GM21526 (cell line): ENCODE measurements around the gene MLH3.

Experiments
- ATAC-seq: cut with Tn5 transposase; IDR thresholded peaks from one replicate; pipeline ENCODE4 v1.9.1; 2021; ENCODE audit warnings: moderate library complexity; ENCODE audit not compliant: unreplicated experiment, low FRiP score

MLH3 gene

GRCh38 chr14:75050852-75051555 lies at the start of gene MLH3:
Gene MLH3, minus strand, starts transcription at chr14:75051467. Its CDS starts 1,812 bp downstream, at chr14:75049655.
- ATAC-seq = peak; percentile 56

GRCh38 chr14:75098682-75099081 lies 47.4 kb upstream of the MLH3 start:
- no peak for ATAC-seq

- ATAC-seq = no peak
Measured at GRCh38 chr14:75098212-75098611, 46.9 kb upstream of the MLH3 start.

- ATAC-seq = no peak
Measured at GRCh38 chr14:75096959-75097358, 45.7 kb upstream of the MLH3 start.

- ATAC-seq = no peak
Measured at GRCh38 chr14:75095690-75096089, 44.4 kb upstream of the MLH3 start.

- no peak for ATAC-seq
Measured at GRCh38 chr14:75094896-75095295, 43.6 kb upstream of the MLH3 start.

- no peak for ATAC-seq
Measured at GRCh38 chr14:75092698-75093097, 41.4 kb upstream of the MLH3 start.

- ATAC-seq = no peak
Measured at GRCh38 chr14:75091251-75091650, 40.0 kb upstream of the MLH3 start.

GRCh38 chr14:75090353-75090752 lies 39.1 kb upstream of the MLH3 start:
- no peak for ATAC-seq

GRCh38 chr14:75088566-75089373 lies 37.5 kb upstream of the MLH3 start:
- ATAC-seq = no peak

- no peak for ATAC-seq
Measured at GRCh38 chr14:75088153-75088552, 36.9 kb upstream of the MLH3 start.

GRCh38 chr14:75084513-75084912 lies 33.2 kb upstream of the MLH3 start:
- no peak for ATAC-seq

GRCh38 chr14:75083271-75083670 lies 32.0 kb upstream of the MLH3 start:
- ATAC-seq = no peak

- ATAC-seq = no peak
Measured at GRCh38 chr14:75081660-75082229, 30.5 kb upstream of the MLH3 start.

- no peak for ATAC-seq
Measured at GRCh38 chr14:75079521-75079920, 28.3 kb upstream of the MLH3 start.

- no peak for ATAC-seq
Measured at GRCh38 chr14:75077794-75078193, 26.5 kb upstream of the MLH3 start.

- ATAC-seq = no peak
Measured at GRCh38 chr14:75070383-75070782, 19.1 kb upstream of the MLH3 start.

- no peak for ATAC-seq
Measured at GRCh38 chr14:75069811-75070145, 18.5 kb upstream of the MLH3 start.

- peak; percentile 51 for ATAC-seq
Measured at GRCh38 chr14:75069121-75069810, 18.0 kb upstream of the MLH3 start, which contains the start of gene ZC2HC1C. Gene ZC2HC1C, plus strand, starts transcription at chr14:75069641. Its CDS starts 933 bp downstream, at chr14:75070574.

- no peak for ATAC-seq
Measured at GRCh38 chr14:75068294-75069120, 17.2 kb upstream of the MLH3 start.
